Superior temporal gyrus (tissue), 1 donor: ENCODE measurements around the gene TMEM163.

Experiments
- DNase-seq: peaks from one replicate; pipeline ENCODE4 v3.0.0-alpha.2; 2016; ENCODE audit errors: extremely low spot score

The TMEM163 gene

GRCh38 chr2:134435936-134436335 is 282.9 kb downstream of the TMEM163 start:
- no peak for DNase-seq

- DNase-seq: no peak
Measured at GRCh38 chr2:134435505-134435904, 283.3 kb downstream of the TMEM163 start.

GRCh38 chr2:134433979-134434378 is 284.8 kb downstream of the TMEM163 start:
- DNase-seq: no peak

- DNase-seq: no peak
Measured at GRCh38 chr2:134433469-134433868, 285.3 kb downstream of the TMEM163 start.

- no peak for DNase-seq
Measured at GRCh38 chr2:134432435-134432883, 286.3 kb downstream of the TMEM163 start.

- no peak for DNase-seq
Measured at GRCh38 chr2:134431838-134432434, 286.9 kb downstream of the TMEM163 start.

GRCh38 chr2:134429886-134430285 is 288.9 kb downstream of the TMEM163 start:
- DNase-seq: no peak

- no peak for DNase-seq
Measured at GRCh38 chr2:134426721-134427120, 292.1 kb downstream of the TMEM163 start.

- no peak for DNase-seq
Measured at GRCh38 chr2:134425724-134426496, 292.9 kb downstream of the TMEM163 start.

GRCh38 chr2:134421556-134422328 is 297.1 kb downstream of the TMEM163 start:
- DNase-seq: no peak

- no peak for DNase-seq
Measured at GRCh38 chr2:134420920-134421319, 297.9 kb downstream of the TMEM163 start.

- DNase-seq: no peak
Measured at GRCh38 chr2:134420259-134420658, 298.5 kb downstream of the TMEM163 start.

GRCh38 chr2:134417968-134418582 is 300.7 kb downstream of the TMEM163 start:
- DNase-seq: no peak

GRCh38 chr2:134416637-134417036 is 302.2 kb downstream of the TMEM163 start:
- no peak for DNase-seq

GRCh38 chr2:134416018-134416417 is 302.8 kb downstream of the TMEM163 start:
- DNase-seq: no peak

- no peak for DNase-seq
Measured at GRCh38 chr2:134413912-134414311, 304.9 kb downstream of the TMEM163 start.

- peak; percentile 47 for DNase-seq
Measured at GRCh38 chr2:134413430-134413829, 305.4 kb downstream of the TMEM163 start.

GRCh38 chr2:134412639-134412999 is 306.2 kb downstream of the TMEM163 start:
- DNase-seq: peak; percentile 45

GRCh38 chr2:134411828-134412638 is 306.8 kb downstream of the TMEM163 start:
- DNase-seq: peak; percentile 97

- no peak for DNase-seq
Measured at GRCh38 chr2:134411279-134411827, 307.4 kb downstream of the TMEM163 start.

GRCh38 chr2:134410831-134411231 is 308.0 kb downstream of the TMEM163 start:
- DNase-seq: peak; percentile 66
